Suprapubic skin (tissue), 4 donors: ENCODE measurements around the gene PDE5A. TPM values are rescaled to one million over a fixed set of nuclear protein-coding genes. Genes with fewer than 3 reads are reported as not detected.

Source experiments
- DNase-seq, 2 donors: peaks; one replicate each; pipeline ENCODE4 v3.0.0-alpha.2; 2019; ENCODE audit warnings: low spot score in 2 of 2
- H3K27ac ChIP-seq: fragments of 200-600 bp; sonication (generic); one replicate; pipeline ENCODE4 v1.5.1; 2019
- H3K27me3 ChIP-seq: fragments of 200-600 bp; sonication (generic); one replicate; pipeline ENCODE4 v1.5.1; 2019
- H3K36me3 ChIP-seq: fragments of 200-600 bp; sonication (generic); one replicate; pipeline ENCODE4 v1.5.1; 2019
- H3K4me1 ChIP-seq: fragments of 200-600 bp; sonication (generic); one replicate; pipeline ENCODE4 v1.5.1; 2019
- H3K4me3 ChIP-seq: fragments of 200-600 bp; sonication (generic); one replicate; pipeline ENCODE4 v1.5.1; 2019; ENCODE audit warnings: mild to moderate bottlenecking
- H3K9me3 ChIP-seq: fragments of 200-600 bp; sonication (generic); one replicate; pipeline ENCODE4 v1.5.1; 2019
- CTCF ChIP-seq, 2 donors: fragments of 200-600 bp in 1 of 2; fragments of 450-650 bp in 1 of 2; sonication (generic) in 1 of 2; IDR thresholded peaks; one replicate each; pipeline ENCODE4 v1.5.1; 2016 to 2019; ENCODE audit warnings: antibody characterized with exemption in 2 of 2, mild to moderate bottlenecking in 1 of 2, moderate library complexity in 1 of 2
- EP300 ChIP-seq: sonication (generic); formaldehyde crosslinking; IDR thresholded peaks from one replicate; pipeline ENCODE4 v1.6.1; 2017; ENCODE audit warnings: antibody characterized with exemption
- POLR2A ChIP-seq, 2 donors: fragments of 450-650 bp; IDR thresholded peaks; one replicate each; pipeline ENCODE4 v1.6.1; 2017; ENCODE audit warnings: antibody characterized with exemption in 2 of 2, mild to moderate bottlenecking in 2 of 2, moderate library complexity in 2 of 2
- POLR2AphosphoS5 ChIP-seq, 3 donors: sonication (generic); formaldehyde crosslinking; IDR thresholded peaks; one replicate each; pipeline ENCODE4 v1.6.1; 2017; ENCODE audit warnings: antibody characterized with exemption in 3 of 3
- whole genome bisulfite sequencing: methylation state at CpG from one replicate; pipeline ENCODE4 v1.1.5; 2018; 5-methylcytosine and 5-hydroxymethylcytosine counted together
- total RNA-seq, 4 donors: library from RNA; depleted of rRNA; stranded (reverse); fragments of >200 nt; gene quantifications; one replicate each; pipeline ENCODE4 v1.1.0, GENCODE V29; 2016

The PDE5A gene
- total RNA-seq, 4 donors from 2014 or later, result 6.4 to 20.0 (median 9.8) TPM

- H3K9me3 ChIP-seq, result no peaks in the 10 kb centered on the region
- no peak for DNase-seq
- TF ChIP-seq EP300 (no peak), POLR2A (IDR thresholded peaks at IDR 0.05) (no peak), POLR2AphosphoS5 (IDR thresholded peaks at IDR 0.05) (no peak), CTCF (IDR thresholded peaks at IDR 0.05) (no peak)
- WGBS, result 80% methylated on average over 5 of the region's 5 CpGs
- H3K36me3 ChIP-seq, result no peaks in the 10 kb centered on the region
- H3K27me3 ChIP-seq, result no peaks in the 10 kb centered on the region
- H3K4me3 ChIP-seq, result no peak overlapping the region
- H3K4me1 ChIP-seq, result no peaks in the 10 kb centered on the region
- no peak overlapping the region for H3K27ac ChIP-seq
These were observed 103.4 kb downstream of the PDE5A start for GRCh38 chr4:119525005-119525749.

- Histone ChIP-seq H3K4me3 (no peak overlapping the region), H3K9me3 (no peaks in the 10 kb centered on the region), H3K27me3 (no peaks in the 10 kb centered on the region), H3K36me3 (peaks cover 9% of the 10 kb centered on the region), H3K4me1 (no peaks in the 10 kb centered on the region), H3K27ac (no peak overlapping the region)
- no peak for DNase-seq
- TF ChIP-seq POLR2AphosphoS5 (IDR thresholded peaks at IDR 0.05) (no peak), POLR2A (IDR thresholded peaks at IDR 0.05) (no peak), EP300 (no peak), CTCF (IDR thresholded peaks at IDR 0.05) (no peak)
These were observed 105.2 kb downstream of the PDE5A start for GRCh38 chr4:119523399-119523798.

GRCh38 chr4:119521268-119521667, 107.3 kb downstream of the PDE5A start:
- Histone ChIP-seq H3K9me3 (no peaks in the 10 kb centered on the region), H3K4me3 (no peak overlapping the region), H3K4me1 (no peaks in the 10 kb centered on the region), H3K27me3 (no peaks in the 10 kb centered on the region), H3K27ac (no peak overlapping the region), H3K36me3 (peaks cover 23% of the 10 kb centered on the region)
- no peak for DNase-seq
- no peak for TF ChIP-seq POLR2AphosphoS5 (IDR thresholded peaks at IDR 0.05)
- no peak for TF ChIP-seq CTCF (IDR thresholded peaks at IDR 0.05)
- no peak for TF ChIP-seq EP300
- TF ChIP-seq POLR2A (IDR thresholded peaks at IDR 0.05), result no peak
- 72% methylated on average over 4 of the region's 4 CpGs for WGBS

GRCh38 chr4:119518915-119519410, 109.6 kb downstream of the PDE5A start:
- H3K27ac ChIP-seq, result no peak overlapping the region
- no peaks in the 10 kb centered on the region for H3K4me1 ChIP-seq
- no peaks in the 10 kb centered on the region for H3K9me3 ChIP-seq
- TF ChIP-seq POLR2AphosphoS5 (IDR thresholded peaks at IDR 0.05), result no peak
- no peaks in the 10 kb centered on the region for H3K27me3 ChIP-seq
- peaks cover 45% of the 10 kb centered on the region for H3K36me3 ChIP-seq
- 94% methylated on average over 3 of the region's 3 CpGs for WGBS
- DNase-seq, result no peak
- no peak overlapping the region for H3K4me3 ChIP-seq

GRCh38 chr4:119518230-119518892, 110.2 kb downstream of the PDE5A start:
- no peak for TF ChIP-seq POLR2AphosphoS5 (IDR thresholded peaks at IDR 0.05)
- TF ChIP-seq EP300, result no peak
- no peak for TF ChIP-seq POLR2A (IDR thresholded peaks at IDR 0.05)
- no peak for TF ChIP-seq CTCF (IDR thresholded peaks at IDR 0.05)
- Histone ChIP-seq H3K27me3 (no peaks in the 10 kb centered on the region), H3K27ac (no peak overlapping the region), H3K9me3 (no peaks in the 10 kb centered on the region), H3K36me3 (peaks cover 51% of the 10 kb centered on the region), H3K4me1 (no peaks in the 10 kb centered on the region), H3K4me3 (no peak overlapping the region)
- WGBS, result 84% methylated on average over 3 of the region's 3 CpGs
- DNase-seq, result no peak
